Stimulated activated CD4-positive, alpha-beta T cell treated with anti-CD3 and anti-CD28 coated beads, Interleukin-4, amount 100 ng/mL, for 1 hour (primary cell): ENCODE measurements around the gene PLPPR1.
"Not testable (repeated sequence)": the region's sequence is repeated elsewhere in the genome, so short reads cannot be mapped to it uniquely, and the experiment has no call there.

ENCODE experiments used
- DNase-seq: peaks from one replicate; pipeline ENCODE4 v3.0.0-alpha.2; 2020

Gene PLPPR1

DNA sequence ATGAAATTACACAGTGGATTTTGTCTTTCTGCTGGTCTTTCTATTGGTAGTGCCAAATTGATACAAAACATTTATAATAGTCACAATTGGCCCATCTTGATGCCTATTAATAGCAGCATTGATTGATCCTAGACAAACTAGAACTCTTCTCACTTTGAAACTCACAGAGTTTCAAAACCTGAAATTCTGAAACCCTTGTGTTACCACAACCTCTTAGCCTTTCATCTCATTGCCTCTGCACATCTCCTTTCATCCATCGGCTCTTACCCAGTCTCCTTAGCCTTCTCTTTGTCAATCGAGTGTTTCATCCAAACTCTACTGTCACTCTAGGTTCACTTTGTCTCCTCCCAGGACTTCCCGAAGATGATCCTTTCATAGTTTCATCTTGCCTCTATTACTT, 22.1 kb downstream of the PLPPR1 start:
- DNase-seq: no peak

DNA sequence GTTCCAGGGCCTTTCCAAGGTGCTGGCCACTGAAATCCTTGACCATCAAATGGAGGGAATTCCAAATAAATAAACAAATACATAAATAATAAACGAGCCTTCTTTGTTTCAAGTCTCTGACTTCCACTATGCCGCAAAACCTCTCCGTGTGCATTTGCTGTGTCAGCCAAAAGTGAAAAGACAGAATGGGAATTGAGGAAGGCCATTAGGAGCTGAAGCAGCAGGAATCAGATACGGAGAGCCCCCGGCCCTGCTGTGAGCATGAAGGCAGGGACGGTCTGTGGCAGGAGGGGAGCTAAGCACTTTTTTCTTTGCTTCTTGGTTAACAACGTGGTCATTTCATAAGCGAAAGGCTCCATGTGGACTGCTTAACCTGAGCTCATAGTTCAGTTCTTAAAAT, 26.1 kb downstream of the PLPPR1 start:
- DNase-seq: no peak

DNA sequence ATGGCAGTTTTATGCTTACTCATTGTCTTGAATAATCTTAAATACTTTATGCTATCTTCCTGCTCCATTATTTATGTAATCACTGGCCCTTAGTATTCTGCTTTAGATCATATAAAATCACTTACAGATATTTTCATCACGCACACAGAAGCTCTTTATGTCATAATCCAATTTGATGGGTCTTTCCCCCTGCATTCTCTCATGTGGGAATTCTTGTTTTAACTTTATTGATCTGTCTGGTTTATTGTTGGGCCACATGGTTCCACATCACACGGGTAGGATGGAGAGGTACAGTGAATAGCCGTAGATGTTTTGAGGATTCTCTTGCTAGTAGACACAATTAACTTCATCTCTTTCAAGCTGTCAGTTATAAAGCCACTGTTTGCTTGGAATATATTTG, 27.0 kb downstream of the PLPPR1 start:
- no peak for DNase-seq

DNA sequence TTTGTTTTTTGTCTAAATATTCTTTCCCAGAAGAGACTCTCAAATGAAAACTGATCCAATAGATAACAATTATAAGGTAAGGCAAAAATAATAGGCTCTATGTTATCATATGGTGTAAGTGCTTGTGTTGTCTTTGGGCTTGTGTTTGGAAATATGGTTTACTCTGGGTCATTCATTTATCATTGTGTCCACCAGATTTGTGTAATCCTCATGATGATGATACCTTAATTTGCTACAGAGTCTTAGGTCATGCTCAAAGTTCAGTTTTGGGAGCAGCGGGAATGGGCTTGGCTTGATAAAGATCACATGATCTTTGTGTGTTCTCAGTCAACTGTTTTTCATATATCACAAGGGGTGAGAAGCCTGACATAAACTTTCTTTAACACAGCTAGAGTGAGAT, 34.2 kb downstream of the PLPPR1 start:
- no peak for DNase-seq

DNA sequence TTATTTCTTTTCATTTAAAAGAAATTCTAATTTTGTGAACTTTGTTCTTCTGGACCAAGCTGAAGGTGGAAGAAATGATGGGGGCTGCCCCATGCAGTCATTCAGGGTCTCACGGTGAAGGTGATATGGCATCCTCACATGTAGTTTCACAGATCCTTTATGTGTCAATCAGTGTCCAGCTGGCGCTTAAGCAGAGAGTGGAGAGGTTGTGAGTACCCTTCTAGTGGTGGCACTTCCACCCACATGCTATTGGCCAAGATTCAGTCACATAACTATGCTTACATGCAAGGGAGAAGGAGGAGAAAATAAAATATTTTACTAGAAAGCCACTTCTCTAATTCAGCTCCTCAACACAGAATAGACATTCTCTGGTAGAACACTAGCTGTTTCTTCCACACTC, 34.7 kb downstream of the PLPPR1 start:
- DNase-seq: no peak

DNA sequence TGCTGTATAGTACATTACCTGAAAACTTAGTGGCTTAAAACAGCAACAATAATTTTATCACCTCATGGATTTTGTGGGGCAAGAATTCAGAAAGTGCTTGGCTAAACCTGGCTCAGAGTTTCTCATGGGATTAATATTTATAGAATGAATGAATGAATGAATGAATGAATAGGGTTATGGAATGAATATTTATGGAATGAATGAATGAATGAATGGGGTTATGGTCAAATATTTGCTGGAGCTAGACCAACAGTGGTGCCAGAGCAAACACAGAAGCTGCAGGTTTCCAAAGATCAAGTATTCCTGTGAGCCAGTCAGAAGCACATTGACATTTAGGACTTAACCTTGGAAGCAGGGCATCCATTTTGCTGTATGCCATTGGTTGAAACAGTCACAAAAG, 35.7 kb downstream of the PLPPR1 start:
- DNase-seq: no peak

DNA sequence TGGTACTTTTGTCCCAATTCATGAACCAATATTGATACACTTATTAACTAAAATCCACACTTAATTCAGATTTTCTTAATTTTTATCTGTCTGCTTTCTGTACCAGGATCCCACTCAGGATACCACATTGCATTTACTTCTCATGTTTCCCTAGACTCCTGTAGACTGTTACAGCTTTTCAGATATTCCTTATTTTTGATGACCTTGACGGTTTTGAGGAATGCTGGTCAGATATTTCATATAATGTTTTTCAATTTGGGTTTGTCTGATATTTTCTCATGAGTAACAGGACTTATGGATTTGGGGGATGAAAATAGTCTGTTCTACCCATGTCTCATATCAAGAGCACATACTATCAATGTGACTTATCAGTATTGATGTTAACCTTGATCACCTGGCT, 37.4 kb downstream of the PLPPR1 start:
- no peak for DNase-seq

DNA sequence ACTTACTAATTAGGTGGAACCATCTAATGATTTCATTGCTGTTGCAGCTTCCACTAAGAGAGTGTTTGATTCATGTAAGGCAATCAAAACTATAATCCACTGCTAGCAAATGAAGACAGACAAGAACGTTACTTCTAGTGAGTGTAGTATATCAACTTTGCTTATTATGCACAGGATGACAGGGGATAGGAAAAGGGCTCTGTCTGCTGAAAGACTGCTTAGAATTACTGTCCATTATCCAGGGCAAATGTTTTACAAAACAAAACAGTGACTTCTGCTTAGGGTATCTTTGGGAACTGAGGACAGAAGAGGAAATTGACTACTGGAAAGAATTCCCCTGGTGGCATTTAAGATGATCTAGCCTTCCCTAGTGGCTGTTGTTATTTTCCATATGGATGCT, 40.2 kb downstream of the PLPPR1 start:
- DNase-seq: no peak

DNA sequence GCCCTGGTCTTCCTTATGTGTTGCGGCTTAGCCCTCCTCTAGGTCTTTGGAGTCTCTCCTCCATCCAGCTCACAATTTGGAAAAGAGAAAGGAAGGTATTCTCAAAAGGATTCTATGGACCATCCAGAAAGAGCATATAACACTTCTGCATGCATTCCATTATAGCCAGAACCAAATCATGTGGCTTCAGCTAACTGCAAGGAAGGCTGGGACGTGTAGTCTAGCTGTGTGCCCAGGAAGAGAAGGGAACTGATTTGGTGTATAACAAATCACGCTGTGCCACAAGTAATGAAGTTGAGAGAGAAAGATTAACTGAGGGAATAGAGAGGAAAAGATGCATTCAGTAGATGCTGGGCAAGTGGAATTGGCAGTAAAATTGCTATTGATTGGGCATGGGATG, 43.7 kb downstream of the PLPPR1 start:
- no peak for DNase-seq

DNA sequence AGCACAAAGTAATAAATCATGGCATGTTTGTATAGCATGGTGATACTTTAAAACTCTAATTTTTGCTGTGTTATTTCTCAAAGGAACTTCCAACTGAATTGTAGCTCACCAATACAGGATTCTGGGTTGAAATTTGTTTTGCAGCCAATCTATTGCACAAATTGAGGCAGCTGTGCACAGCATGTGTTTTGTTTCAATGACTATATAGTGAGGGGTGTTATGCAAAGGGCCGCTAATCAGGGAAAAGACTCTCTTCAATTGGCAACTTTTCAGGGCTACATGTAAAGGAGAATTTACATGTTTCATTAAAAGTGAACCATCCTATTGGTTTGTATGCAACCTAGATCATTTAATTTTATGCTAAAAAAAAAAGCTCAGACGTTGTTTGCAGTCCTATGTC, 44.6 kb downstream of the PLPPR1 start:
- no peak for DNase-seq

DNA sequence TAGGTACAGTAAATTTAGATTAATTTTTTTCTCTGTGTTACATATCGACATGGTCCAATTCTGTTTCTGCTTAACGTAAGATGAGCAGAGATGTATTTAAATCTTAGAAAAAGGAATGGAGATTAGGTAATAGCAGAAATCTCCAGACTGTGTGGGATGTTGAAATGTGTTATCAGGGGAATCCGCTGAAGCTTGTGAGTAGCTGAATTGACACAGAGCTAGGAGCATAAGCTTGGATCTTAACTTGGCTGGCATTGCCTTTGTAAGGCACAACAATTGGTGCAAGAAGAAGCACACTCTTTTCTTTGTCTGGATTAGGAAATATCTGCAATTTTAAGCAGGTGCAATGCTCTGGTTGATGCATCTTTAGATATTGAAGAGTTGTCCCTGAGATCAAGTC, 53.1 kb downstream of the PLPPR1 start:
- DNase-seq: no peak

DNA sequence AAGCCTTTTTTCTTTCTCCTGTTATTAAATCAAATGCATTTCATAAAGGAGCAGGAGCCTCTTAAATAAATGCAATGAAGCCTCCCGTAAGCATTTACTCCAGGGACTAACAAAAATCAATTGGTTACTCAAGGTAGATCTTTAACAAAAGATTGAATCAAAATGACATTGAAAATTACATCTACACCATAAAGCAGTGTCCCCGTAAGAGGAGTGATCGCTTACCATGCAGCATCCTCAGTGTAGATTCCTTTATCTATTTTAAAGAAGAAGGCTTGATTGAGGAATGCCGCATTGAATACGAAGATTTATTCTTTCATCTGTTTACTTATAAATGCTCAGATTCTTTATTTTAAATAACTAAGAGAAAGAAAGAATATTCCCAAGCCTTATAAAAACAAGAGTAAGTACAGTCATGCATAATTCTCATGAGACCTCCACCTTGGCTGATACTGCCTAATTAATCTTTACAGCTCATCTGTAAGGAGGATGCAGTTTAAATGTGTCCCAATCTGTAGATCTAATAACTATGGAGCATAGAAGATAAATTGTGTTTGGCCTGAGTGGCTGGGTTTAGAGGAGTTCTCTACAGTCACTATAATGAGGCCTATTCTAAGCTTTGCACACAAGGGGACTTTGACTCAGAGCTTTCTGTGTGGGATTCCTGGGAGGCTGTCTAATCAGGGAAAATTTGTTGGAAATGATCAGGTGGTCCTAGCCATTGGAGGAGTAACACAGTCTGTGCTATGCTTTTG, 55.1 kb downstream of the PLPPR1 start:
- DNase-seq: no peak

DNA sequence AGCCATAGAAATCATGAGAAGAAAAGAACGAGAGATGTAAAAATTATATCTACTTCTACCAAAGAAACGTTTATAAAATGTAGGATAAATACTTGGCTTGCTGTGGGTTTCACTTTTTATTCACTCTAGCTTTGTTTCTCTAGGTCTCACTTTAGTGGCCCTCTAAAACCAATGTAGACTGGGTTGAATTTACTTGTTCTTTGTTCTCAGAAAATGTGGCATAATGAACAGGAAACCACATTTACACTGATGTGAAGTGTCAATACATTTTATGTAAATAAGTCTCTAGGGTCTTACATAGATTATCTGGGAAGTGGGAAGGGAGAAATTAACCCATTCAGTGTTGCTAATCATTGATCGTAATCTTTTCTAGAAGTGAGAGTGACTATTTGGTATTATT, 58.9 kb downstream of the PLPPR1 start:
- DNase-seq: no peak

DNA sequence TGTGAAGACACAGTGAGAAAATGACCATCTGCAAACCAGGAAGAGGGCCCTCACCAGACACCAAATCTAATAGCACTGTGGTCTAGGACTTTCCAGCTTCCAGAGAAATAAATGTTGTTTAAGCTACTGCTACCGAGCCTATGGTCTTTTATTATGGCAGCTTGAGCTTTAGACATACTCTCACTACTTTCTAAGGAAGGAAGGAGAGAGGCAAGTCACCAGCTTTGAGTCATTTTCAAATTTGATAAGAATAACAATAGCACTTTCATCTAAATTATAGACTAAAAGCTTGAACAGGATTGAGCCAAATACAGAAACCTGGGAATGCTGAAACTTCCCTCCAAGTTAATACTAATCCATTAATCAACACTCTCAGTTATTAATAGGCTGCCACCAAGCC, 64.4 kb downstream of the PLPPR1 start:
- DNase-seq: no peak

DNA sequence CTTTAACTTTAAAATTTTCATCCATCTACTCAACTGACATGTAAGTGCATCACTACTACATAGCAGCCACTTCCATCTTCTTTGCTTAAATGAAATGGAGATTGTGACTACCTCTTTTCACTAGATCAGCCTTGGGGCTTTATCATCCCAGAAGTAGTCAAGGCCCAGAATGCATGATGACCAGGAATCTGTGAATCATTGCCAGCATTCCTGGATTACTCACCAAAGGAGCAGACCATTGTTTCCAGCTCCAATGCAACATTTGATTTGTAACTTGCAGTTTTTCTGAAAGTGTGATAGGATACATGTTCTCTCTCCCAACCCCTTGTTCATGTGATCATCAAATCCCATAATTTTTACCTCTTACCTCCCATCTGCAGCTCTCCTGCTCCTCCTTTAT, 65.1 kb downstream of the PLPPR1 start:
- no peak for DNase-seq

DNA sequence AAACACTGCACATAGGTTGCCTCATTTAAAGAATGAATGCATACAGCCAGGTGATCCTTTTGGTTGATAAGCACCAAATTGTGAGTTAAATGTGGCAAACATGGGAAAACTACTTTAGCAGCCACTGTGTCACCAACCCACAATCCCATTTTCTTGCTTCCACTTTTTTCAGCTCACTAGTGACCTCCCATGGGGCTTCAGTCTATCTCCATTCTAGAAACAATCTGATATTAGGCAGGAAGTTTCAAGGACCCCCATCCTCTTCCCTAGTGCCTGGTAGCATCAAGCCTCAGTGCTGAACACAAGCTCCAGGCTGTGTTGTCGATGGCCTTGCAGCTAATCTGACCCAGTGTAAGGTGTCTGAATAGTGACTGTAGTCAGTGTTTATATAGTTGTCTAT, 66.2 kb downstream of the PLPPR1 start:
- no peak for DNase-seq

DNA sequence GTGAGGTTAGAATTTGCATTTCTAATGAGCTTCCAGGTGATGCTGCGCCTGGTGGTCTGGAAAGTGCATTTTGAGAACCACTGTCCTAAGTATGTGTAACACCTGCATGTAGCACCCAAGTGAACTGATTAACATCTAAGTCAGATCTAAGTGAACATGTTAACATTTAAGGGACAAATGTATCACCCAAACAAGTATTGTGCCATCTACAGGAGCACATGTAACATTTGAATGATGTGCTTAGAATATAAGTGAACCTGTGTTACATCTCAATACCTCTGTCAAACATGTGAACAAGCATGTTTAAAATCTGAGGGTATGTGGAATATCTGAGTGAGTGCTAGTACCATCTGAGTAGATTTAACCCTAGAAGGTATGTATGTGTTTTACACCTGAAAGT, 68.7 kb downstream of the PLPPR1 start:
- DNase-seq: no peak

DNA sequence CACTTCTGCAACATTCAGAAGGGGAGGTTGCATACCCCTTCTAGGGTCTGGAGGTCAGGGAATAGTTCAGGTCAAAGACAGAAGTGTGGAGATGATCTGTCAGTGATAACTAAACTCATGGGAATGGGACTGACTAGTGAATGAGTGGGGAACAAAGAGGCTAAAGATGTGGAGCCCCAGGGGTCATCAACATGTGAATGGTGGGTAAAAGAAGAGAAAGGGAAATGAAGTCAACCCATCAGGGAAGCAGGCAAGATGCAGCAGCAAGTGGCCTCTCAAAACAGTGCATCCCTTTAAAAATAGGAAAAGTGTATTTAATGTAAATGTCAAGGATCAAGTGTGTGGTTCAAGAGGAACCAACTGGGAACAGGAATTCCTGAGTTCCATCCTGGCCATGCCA, 69.9 kb downstream of the PLPPR1 start:
- DNase-seq: no peak

DNA sequence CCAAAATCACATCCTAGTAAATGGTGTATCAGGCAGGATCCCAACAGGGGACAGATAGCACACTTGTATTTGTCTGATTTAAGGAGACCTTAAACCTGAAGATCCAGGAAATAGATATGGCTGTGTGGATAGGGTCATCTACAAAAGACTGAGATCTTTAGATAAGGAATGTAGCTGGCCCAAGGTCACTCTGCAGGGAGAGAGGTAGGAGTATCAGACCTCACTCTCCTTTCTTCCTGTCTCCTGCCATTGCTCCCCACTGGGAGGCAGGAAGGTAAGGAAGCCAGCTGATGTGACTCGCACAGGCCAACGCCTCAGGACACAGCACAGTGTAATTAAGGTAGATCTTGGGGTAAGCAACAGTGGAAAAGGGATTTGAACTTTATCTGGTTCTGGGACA, 85.8 kb downstream of the PLPPR1 start:
- DNase-seq: no peak

DNA sequence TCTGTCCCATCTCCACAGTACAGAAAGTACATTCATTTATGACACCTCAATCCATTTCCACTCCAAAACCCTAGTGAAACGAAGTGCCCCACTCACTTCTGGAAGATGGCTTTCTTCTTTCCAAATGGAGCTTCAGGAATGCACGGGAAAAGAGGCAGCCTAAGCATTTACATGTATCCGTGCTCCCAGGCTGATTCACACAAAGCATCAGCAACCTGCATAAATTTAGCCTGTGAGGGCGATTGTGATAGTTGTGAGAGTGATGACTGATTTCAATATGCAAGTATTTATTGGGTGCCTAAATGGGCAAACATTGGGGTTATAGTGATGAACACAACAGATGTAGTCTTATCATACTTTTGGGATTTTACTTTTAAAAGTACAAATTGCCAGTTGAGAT, 86.6 kb downstream of the PLPPR1 start:
- DNase-seq: no peak

DNA sequence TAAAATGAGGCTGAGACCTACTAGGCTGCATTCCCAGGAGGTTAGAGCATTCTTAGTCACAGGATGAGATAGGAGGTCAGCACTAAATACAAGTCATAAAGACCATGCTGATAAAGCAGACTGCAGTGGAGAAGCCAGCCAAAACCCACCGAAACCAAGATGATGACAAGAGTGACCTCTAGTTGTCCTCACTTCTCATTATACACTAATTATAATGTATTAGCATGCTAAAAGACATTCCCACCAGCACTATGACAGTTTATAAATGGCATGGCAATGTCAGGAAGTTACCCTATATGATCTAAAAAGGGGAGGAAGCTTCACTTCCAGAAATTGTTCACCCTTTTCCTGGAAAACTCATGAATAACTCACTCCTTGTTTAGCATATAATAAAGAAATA, 88.6 kb downstream of the PLPPR1 start:
- no peak for DNase-seq

DNA sequence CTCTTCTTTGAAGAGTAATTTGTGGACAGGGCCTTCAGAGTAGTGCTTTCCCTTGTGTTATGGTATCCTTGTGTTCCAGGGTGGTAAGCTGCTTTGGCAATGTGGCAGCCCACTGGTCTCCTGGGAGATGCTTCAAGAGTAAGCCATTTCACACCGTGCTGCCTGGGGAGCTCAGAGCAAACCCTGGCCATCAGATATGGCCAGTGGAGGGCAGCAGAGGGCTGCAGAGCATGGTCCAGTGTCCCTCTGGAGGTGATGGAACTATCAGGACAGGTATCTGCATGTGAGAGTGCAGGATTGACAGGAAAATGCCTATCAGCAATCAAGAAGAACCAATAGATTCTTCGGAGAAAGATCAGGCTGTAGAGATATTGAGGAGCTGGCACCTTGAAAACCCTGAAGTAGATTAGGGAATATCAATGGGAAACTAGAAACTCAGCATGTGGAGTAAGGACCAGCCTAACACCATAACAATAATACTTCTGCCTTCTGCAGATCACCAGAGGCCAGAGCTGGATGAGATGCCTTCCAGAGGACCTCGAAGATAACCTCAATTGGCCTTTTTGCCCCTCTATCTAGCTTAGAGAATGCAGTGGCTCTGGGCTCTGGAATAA, 90.8 kb downstream of the PLPPR1 start:
- DNase-seq: no peak

DNA sequence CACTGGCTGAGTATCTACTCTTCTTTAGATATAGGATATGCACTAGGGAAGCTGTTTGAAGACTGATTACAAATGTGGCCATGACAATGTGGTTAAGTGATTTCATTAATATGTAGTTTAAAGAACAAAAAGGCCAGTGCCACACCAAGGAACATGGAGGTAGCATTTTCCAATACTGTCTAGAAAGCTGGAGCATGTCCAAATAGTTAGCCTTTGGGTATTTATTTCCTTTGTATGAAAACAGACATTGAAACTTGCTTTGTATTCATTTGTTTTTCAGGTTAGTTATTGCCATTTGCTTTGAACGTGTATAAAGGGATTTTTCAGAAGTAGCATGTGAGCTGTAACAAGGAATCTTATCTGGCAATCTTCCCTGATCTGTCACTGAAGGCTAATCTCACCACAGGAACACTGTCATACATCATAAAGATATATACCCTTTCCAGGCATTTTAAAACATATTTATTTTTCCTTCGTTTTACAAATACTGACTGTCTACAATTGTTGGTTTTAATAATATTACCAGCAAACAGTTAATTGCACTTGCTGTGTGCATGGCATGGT, 93.4 kb downstream of the PLPPR1 start:
- DNase-seq: no peak

DNA sequence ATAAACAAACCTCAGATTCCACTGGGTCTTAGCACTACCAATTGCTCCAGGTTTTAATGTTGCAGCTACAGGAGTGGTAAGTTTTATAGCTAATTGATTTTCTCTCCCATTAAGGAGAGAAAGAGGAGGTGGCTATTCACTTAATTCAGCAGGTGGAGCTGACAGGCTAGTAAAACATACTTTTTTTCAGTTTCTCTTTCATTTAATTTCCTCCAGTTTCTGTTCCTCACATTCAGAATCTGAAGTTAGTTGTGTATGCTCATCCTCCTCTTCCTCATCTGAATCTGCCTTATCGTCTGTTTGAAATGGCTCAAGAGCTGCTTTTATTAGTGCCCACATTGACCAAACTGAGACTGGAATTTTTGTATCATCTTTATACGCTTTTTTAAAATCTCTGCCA, 98.0 kb downstream of the PLPPR1 start:
- DNase-seq: no peak

DNA sequence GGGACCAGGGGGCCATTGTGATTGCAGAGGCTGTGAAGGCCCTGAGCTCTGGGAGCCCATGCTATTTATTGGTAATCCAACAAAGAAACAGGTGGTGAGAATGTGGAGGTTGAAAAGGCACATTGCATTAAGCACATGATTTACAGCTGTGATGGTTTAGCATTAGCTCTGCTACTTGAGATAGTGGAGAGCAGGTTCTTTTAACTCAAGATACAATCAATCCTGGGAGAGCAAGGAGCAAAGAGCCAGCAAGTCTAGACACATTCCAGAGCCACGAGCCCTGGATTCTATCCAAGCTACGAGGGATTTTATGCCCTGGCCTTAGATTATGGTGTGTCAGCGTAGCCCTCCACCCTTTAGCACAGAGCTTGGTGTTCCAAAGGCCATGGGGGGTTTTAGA, 98.8 kb downstream of the PLPPR1 start:
- DNase-seq: not testable (repeated sequence)
